GM10266 (cell line): ENCODE data around the gene TFAP2E.

Source experiments
- DNase-seq: peaks from one replicate; pipeline ENCODE4 v3.0.0; 2012; ENCODE audit errors: extremely low spot score
- TF ChIP-seq, protein P1 (sequence below): IDR thresholded peaks from 2 replicates; pipeline ENCODE4 v1.5.1; 2012; ENCODE audit warnings: mild to moderate bottlenecking, low read depth; ENCODE audit not compliant: control insufficient read depth, insufficient read depth; ENCODE audit errors: missing control alignments

TFAP2E gene

DNA sequence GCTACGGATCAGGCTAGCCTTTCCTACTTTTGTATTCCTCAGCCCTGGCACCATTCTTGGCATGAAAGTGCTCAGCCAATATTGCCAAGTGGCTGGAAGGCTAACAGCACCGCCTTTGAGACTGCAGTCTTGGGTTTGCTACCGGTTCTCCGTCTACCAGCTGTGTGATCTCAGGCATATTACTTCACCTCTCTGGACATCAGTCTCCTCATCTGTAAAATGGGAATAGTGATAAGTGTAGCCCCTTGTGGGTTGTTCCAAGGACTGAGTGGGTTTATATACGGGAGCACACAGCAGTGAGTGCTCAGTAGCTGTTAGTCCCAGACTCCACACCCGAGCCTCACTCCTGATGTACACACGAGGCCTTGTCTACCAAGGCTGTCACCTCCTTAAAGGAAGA lies 13.7 kb downstream of the TFAP2E start:
- TF ChIP-seq, protein P1, sequence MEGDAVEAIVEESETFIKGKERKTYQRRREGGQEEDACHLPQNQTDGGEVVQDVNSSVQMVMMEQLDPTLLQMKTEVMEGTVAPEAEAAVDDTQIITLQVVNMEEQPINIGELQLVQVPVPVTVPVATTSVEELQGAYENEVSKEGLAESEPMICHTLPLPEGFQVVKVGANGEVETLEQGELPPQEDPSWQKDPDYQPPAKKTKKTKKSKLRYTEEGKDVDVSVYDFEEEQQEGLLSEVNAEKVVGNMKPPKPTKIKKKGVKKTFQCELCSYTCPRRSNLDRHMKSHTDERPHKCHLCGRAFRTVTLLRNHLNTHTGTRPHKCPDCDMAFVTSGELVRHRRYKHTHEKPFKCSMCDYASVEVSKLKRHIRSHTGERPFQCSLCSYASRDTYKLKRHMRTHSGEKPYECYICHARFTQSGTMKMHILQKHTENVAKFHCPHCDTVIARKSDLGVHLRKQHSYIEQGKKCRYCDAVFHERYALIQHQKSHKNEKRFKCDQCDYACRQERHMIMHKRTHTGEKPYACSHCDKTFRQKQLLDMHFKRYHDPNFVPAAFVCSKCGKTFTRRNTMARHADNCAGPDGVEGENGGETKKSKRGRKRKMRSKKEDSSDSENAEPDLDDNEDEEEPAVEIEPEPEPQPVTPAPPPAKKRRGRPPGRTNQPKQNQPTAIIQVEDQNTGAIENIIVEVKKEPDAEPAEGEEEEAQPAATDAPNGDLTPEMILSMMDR, result no peak
- DNase-seq, result no peak

DNA sequence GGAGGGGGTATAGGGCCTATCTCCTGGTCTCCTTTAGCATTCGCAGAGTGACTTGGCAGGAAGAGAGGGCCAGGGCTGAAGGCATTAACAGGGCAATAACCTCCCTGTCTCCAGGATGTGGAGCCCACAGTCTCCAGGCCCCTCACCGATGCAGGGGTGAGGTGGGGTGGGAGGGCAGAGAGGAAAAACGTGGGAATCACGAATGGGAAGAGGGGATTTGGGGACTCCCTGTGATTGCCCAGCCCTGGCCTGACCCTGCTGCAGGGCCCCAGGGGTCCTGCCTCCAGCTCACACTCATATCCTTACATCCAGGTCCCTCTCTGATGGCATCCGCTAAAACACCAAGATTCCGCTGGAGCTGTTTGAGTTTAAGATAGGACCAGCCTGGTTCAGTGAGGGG lies 14.6 kb downstream of the TFAP2E start:
- TF ChIP-seq, protein P1, result no peak
- no peak for DNase-seq

DNA sequence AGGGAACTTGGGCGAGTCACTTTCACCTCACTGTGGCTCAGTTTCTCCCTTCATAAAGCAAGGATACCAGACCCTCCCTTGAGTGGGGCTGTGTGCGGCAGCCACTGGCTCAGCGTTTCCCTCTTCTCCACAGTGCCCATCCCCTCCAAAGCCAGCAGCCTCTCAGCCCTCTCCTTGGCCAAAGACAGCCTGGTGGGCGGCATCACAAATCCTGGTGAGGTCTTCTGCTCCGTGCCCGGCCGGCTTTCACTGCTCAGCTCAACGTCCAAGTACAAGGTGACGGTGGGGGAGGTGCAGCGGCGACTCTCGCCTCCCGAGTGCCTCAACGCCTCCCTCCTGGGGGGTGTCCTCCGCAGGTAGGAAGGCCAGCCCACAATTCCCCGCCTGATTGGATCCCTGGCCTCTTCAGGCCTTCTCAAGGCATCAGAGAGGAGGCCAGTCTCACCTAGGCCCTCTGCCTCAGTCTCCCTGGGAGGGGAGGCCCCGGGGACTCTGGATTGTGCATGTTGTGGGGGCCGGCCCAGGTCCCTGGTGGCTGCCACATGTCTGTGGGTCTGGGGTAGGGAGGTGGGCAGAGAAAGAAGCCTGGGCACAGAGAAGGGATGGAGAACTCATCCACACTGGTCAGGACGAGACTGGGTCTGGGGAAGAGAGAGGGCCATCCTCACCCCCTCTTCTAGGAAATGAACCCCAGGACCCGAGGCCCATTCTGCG lies 15.2 kb downstream of the TFAP2E start:
- DNase-seq, result no peak
- TF ChIP-seq, protein P1, result no peak

DNA sequence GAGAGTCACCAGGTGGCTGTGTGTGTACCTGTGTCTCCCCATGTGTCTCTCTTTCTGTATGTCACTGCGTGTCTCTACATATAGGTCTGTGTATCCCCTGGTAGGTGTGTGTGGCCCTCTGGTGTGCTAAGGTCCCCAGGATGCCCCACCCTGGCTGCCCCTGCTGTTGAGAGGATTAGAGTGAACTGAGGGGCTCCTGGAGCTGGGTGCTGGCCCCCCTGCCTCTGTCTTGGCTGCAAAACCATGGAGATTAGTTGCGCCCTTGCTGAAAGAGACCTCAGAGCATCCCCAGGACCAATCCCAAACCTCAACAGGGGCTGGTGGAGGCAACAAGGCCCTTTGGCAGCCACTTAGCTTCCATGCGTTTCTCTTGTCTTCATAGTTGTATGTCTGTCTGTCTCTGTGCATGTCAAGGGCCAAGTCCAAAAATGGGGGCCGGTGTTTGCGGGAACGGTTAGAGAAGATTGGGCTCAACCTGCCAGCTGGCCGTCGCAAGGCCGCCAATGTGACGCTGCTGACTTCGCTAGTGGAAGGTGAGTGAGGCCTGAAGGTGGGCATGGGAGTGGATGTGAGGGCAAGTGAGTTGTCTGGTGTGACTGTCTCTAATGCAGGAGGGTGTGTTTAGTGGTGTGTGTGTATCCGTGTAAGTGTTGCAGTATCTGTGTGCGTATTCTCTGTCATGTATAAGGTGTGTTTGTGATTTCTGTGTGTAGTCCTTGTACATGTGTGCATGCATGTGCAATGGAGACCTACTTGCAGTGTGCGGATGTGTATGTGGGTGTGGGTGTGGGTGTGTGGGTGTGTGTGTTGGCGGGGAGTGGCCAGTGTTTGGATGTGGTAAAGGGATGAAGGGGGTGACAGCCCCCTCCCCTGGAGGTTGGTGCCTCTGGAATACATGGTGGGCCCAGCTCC lies 16.7 kb downstream of the TFAP2E start:
- DNase-seq, result no peak
- TF ChIP-seq, protein P1, result no peak

DNA sequence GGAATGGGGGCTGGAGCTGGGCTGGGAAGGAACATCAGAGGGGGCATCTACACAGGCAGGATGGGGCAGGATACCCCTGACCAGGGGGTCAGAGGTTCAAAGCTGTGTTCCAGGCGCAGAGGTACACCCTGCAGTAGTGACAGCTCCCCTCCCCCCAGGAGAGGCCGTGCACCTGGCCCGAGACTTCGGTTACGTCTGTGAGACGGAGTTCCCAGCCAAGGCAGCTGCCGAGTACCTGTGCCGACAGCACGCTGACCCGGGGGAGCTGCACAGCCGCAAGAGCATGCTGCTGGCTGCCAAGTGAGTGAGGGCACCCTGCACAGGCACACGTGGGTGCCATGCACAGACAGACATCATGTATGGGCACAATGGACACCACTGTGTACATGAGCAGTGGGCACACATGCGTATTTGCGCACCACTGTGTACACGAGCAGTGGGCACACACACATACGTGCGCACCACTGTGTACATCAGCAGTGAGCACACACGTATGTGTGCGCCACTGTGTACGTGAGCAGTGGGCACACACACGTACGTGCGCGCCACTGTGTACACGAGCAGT lies 17.4 kb downstream of the TFAP2E start:
- DNase-seq, result no peak
- TF ChIP-seq, protein P1, result no peak

DNA sequence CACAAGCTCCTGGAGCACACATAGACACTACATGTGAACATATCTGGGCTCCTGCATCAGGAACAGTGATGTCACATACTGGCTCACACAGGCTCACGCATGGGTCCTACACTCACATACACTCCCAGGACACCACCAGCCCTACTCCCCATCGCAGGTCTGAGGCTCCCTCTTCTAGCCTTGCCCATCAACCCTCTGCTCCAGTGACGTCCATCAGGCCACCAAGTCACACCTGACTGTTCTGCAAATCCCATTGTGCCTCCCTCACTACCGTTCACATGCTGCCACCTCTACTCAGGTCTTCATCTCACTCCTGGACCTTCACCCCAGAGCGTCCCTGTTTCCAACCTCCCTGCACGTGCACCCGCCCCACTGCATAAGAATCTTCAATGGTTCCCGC lies 18.1 kb downstream of the TFAP2E start:
- DNase-seq, result no peak
- TF ChIP-seq, protein P1, result no peak
